ENCODE measurements around the gene BZW1. TPM values are rescaled to one million over a fixed set of nuclear protein-coding genes. Genes with fewer than 3 reads are reported as not detected.

The BZW1 gene
- total RNA-seq, 1 donor from 2014 or later: 63.2 TPM

DNA sequence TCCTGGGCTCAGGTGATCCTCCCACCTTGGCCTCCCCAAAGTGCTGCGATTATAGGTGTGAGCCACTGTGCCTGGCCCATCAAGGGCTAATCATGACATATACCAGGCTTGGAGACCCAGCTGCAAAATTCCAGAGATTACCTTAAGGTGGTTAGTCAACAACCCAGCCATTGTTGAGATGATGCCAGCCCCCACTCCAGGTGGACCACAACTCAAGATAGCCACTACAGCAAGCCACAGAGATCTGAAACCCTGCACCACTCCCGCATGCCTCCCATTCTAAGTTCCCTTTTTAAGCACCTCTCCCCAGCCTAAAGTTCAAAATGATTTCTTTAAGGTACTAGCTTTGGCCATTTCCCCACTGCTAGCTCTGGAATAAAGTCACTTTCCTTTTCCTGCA is 57.3 kb downstream of the BZW1 start:
- Histone ChIP-seq H3K9me3 (replicated peaks) (no peaks in the 10 kb centered on the region), H3K27ac (replicated peaks) (no peak overlapping the region), H3K36me3 (peaks cover 28% of the 10 kb centered on the region), H3K27me3 (ENCODE audit: low read depth) (no peaks in the 10 kb centered on the region), H3K4me1 (peaks cover 37% of the 10 kb centered on the region), H3K4me3 (no peak overlapping the region)
- intact Hi-C loops (cut with micrococcal nuclease): no loop called here
- TF ChIP-seq, protein P1, sequence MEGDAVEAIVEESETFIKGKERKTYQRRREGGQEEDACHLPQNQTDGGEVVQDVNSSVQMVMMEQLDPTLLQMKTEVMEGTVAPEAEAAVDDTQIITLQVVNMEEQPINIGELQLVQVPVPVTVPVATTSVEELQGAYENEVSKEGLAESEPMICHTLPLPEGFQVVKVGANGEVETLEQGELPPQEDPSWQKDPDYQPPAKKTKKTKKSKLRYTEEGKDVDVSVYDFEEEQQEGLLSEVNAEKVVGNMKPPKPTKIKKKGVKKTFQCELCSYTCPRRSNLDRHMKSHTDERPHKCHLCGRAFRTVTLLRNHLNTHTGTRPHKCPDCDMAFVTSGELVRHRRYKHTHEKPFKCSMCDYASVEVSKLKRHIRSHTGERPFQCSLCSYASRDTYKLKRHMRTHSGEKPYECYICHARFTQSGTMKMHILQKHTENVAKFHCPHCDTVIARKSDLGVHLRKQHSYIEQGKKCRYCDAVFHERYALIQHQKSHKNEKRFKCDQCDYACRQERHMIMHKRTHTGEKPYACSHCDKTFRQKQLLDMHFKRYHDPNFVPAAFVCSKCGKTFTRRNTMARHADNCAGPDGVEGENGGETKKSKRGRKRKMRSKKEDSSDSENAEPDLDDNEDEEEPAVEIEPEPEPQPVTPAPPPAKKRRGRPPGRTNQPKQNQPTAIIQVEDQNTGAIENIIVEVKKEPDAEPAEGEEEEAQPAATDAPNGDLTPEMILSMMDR (IDR thresholded peaks at IDR 0.05; ENCODE audit: borderline replicate concordance): no peak
- no peak for DNase-seq

DNA sequence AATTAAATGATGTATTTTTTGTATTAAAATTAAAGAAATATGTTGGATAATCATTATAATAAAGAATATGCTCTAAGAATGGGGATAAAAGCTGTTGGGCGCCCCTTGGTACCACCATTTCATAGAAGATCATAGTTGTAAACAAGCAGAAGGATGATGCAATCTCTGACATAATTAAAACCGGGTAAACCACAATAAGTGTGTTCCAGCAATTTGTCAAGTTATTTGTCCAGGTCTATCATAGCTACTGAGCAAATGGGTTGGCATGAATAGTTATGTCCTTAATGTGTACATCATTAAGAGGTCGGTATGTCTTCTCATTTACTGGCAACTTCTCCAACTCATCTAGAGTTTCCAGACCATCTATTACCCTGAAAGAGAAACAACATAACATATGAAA is 59.4 kb downstream of the BZW1 start:
- H3K27ac ChIP-seq (replicated peaks): no peak overlapping the region
- peaks cover 25% of the 10 kb centered on the region for H3K4me1 ChIP-seq
- H3K9me3 ChIP-seq (replicated peaks): no peaks in the 10 kb centered on the region
- H3K4me3 ChIP-seq: no peak overlapping the region
- no peaks in the 10 kb centered on the region for H3K27me3 ChIP-seq (ENCODE audit: low read depth)
- DNase-seq: no peak
- peaks cover 42% of the 10 kb centered on the region for H3K36me3 ChIP-seq
- intact Hi-C loops (cut with micrococcal nuclease): no loop called here
- TF ChIP-seq, protein P1 (IDR thresholded peaks at IDR 0.05; ENCODE audit: borderline replicate concordance): no peak

DNA sequence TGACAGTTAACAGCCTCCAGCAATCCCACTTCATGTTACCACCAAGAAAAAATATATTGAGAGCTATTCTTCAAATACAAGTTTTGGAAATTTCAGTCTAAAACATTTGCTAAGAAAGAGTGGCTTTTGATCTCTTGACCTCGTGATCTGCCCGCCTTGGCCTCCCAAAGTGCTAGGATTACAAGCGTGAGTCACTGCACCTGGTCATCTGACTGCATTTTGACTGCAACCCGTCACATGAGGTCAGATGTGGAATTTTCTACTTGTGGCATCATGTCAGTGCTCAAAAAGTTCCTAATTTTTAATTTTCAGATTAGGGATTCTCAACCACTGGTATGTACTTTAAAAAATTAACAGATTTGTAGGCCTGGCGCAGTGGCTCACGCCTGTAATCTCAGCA is 61.9 kb downstream of the BZW1 start:
- intact Hi-C loops (cut with micrococcal nuclease): no loop called here
- Histone ChIP-seq H3K4me3 (no peak overlapping the region), H3K9me3 (replicated peaks) (no peaks in the 10 kb centered on the region), H3K4me1 (peaks cover 29% of the 10 kb centered on the region), H3K27me3 (ENCODE audit: low read depth) (no peaks in the 10 kb centered on the region), H3K27ac (replicated peaks) (no peak overlapping the region), H3K36me3 (peaks cover 48% of the 10 kb centered on the region)
- TF ChIP-seq, protein P1 (IDR thresholded peaks at IDR 0.05; ENCODE audit: borderline replicate concordance): no peak
- DNase-seq: no peak

Other genes starting within 250 kb of the BZW1 start
- gene AOX1, start 225.9 kb upstream of the BZW1 start, total RNA-seq: 3.6 TPM
- gene CLK1, start 52.7 kb downstream of the BZW1 start, total RNA-seq: 42.8 TPM
- gene PPIL3, start 77.2 kb downstream of the BZW1 start, total RNA-seq: 27.3 TPM
- gene NIF3L1, start 77.5 kb downstream of the BZW1 start, total RNA-seq: 23.6 TPM
- 24.5 TPM for gene ORC2, start 151.8 kb downstream of the BZW1 start, total RNA-seq

All from left ventricle myocardium inferior (tissue), 1 donor.